Left cardiac atrium (tissue), 2 donors: ENCODE results near the gene ZCCHC4. TPM values are rescaled to one million over a fixed set of nuclear protein-coding genes. Genes with fewer than 3 reads are reported as not detected.

Experiments used
- total RNA-seq, 2 donors: library from RNA; stranded (reverse); fragmentation: NEBNext Ultra II Directional; extraction: Animal tissue kit (Norgen Biotek cat#: 25700); gene quantifications; one replicate each; pipeline ENCODE4 v1.2.1, GENCODE V29; 2021
- donor health status: DM: no; HTN: yes; CAD: no; lungs with severe emphysema.
- donor health status: DM: yes; HTN: yes; CAD: no.

ZCCHC4 gene
- total RNA-seq, 2 donors from 2014 or later: 6.9 to 8.5 TPM

Other genes with a start within 250 kb of the ZCCHC4 start
- 1 to 10 TPM; 3.5 to 4.4 TPM for gene SEPSECS, start 152.3 kb upstream of the ZCCHC4 start, total RNA-seq
- gene PI4K2B, start 78.7 kb upstream of the ZCCHC4 start, total RNA-seq: 1 to 10 TPM; 3.8 to 6.1 TPM
- 10 to 100 TPM; 12.6 to 16.2 TPM for gene ANAPC4, start 64.5 kb downstream of the ZCCHC4 start, total RNA-seq